Fibroblast of mammary gland (primary cell): ENCODE measurements around the gene EMC6.

Source experiments
- DNase-seq: peaks from one replicate; pipeline ENCODE4 v3.0.0-alpha.2; 2010; ENCODE audit warnings: low read depth
- H3K4me3 ChIP-seq: 2 replicates; pipeline ENCODE4 v1.5.1; 2011; ENCODE audit warnings: low read depth, mild to moderate bottlenecking, low read length, moderate library complexity; ENCODE audit not compliant: control insufficient read depth
- CTCF ChIP-seq: conservative IDR thresholded peaks from 2 replicates; pipeline ENCODE4 v1.5.1; 2011; ENCODE audit warnings: low read depth, low read length, inconsistent platforms; ENCODE audit not compliant: control insufficient read depth, insufficient read depth

Gene EMC6

GRCh38 chr17:3689262-3690093 lies 20.9 kb downstream of the EMC6 start:
- no peak for DNase-seq
- no peak for TF ChIP-seq CTCF
- H3K4me3 ChIP-seq, result no peak overlapping the region

GRCh38 chr17:3690094-3690715 lies 21.6 kb downstream of the EMC6 start:
- TF ChIP-seq CTCF, result no peak
- H3K4me3 ChIP-seq, result no peak overlapping the region
- DNase-seq, result no peak

GRCh38 chr17:3691617-3692067 lies 23.0 kb downstream of the EMC6 start:
- H3K4me3 ChIP-seq, result no peak overlapping the region
- no peak for TF ChIP-seq CTCF
- no peak for DNase-seq

- TF ChIP-seq CTCF, result no peak
- DNase-seq, result no peak
- no peak overlapping the region for H3K4me3 ChIP-seq
Measured at GRCh38 chr17:3692346-3692745, 23.7 kb downstream of the EMC6 start.

- no peak overlapping the region for H3K4me3 ChIP-seq
- no peak for DNase-seq
- TF ChIP-seq CTCF, result no peak
Measured at GRCh38 chr17:3693141-3693540, 24.5 kb downstream of the EMC6 start.

- no peak overlapping the region for H3K4me3 ChIP-seq
- no peak for TF ChIP-seq CTCF
- DNase-seq, result no peak
Measured at GRCh38 chr17:3693829-3694231, 25.2 kb downstream of the EMC6 start.
